K562 (cell line): Measurements from ENCODE around the gene MPIG6B. TPM values are rescaled to one million over a fixed set of nuclear protein-coding genes. Genes with fewer than 3 reads are reported as not detected.

Source experiments
- BCLAF1 ChIP-seq, 2 experiments: fragments of 450-650 bp in 1 of 2; IDR thresholded peaks; 2 replicates each; pipeline ENCODE4 v1.6.1; 2011 to 2017; ENCODE audit warnings: low read depth in 2 of 2, antibody characterized with exemption in 1 of 2, borderline replicate concordance in 1 of 2, low read length in 1 of 2, mild to moderate bottlenecking in 1 of 2, mixed read lengths in 1 of 2; ENCODE audit not compliant: control insufficient read depth in 1 of 2
- CHD7 ChIP-seq: fragments of 200-600 bp; sonication (generic); IDR thresholded peaks from one replicate; pipeline ENCODE4 v1.6.1; 2012; ENCODE audit warnings: mild to moderate bottlenecking, low read depth, low read length, inconsistent platforms
- DDX20 ChIP-seq: fragments of 450-650 bp; IDR thresholded peaks from 2 replicates; pipeline ENCODE4 v1.6.1; 2016; ENCODE audit warnings: missing genetic modification characterization, low read depth, mild to moderate bottlenecking, missing compliant biosample characterization, moderate library complexity
- HDGF ChIP-seq: fragments of 450-650 bp; IDR thresholded peaks from 2 replicates; pipeline ENCODE4 v1.6.1; 2016
- IRF9 ChIP-seq: fragments of 450-650 bp; IDR thresholded peaks from 2 replicates; pipeline ENCODE4 v1.6.1; 2016; ENCODE audit warnings: missing biosample characterization, missing genetic modification characterization
- JUN ChIP-seq, 2 experiments: sonication (generic) in 1 of 2; formaldehyde crosslinking in 1 of 2; IDR thresholded peaks; 2 replicates each; pipeline versions ENCODE4 v1.6.1 to v1.8.0; 2012 to 2022; ENCODE audit warnings: borderline replicate concordance in 2 of 2, mild to moderate bottlenecking in 2 of 2, improper control_type of control experiment in 1 of 2, low read depth in 1 of 2, low read length in 1 of 2, missing genetic modification reagents in 1 of 2
- KLF6 ChIP-seq: fragments of 250-450 bp; sonication (Bioruptor Pico); IDR thresholded peaks from 2 replicates; pipeline ENCODE4 v1.4.0; 2020; ENCODE audit warnings: mild to moderate bottlenecking, moderate library complexity, borderline replicate concordance
- MAX ChIP-seq: sonication (generic); formaldehyde crosslinking; IDR thresholded peaks from 2 replicates; pipeline ENCODE4 v1.9.0; 2022; ENCODE audit warnings: mild to moderate bottlenecking, missing genetic modification reagents
- TRIM24 ChIP-seq, 2 experiments: fragments of 450-650 bp; IDR thresholded peaks; 2 replicates each; pipeline ENCODE4 v1.6.1; 2016
- ZNF561 ChIP-seq: fragments of 450-650 bp; formaldehyde crosslinking; conservative IDR thresholded peaks from 2 replicates; pipeline ENCODE4 v1.4.0; 2020; ENCODE audit warnings: mild to moderate bottlenecking, moderate library complexity
- polyA plus RNA-seq, 8 experiments: library from polyadenylated mRNA; depleted of rRNA in 4 of 8; stranded (reverse) in 5 of 8; unstranded in 3 of 8; fragments of >200 nt; fragmentation: Nextera tagmentation in 2 of 8; fragmentation: Illumina TruSeq in 1 of 8; extraction: Ambion mirVana in 2 of 8; extraction: Trizol in 1 of 8; gene quantifications; 2 replicates each; pipeline versions ENCODE4 v1.2.1 to v1.2.3, GENCODE V29; 2011 to 2014; ENCODE audit warnings: inconsistent platforms in 1 of 8, missing spikeins in 1 of 8
- total RNA-seq, 7 experiments: library from RNA; depleted of rRNA in 6 of 7; stranded (reverse); fragments of >200 nt in 6 of 7; fragmentation: Illumina TruSeq in 2 of 7; extraction: Trizol in 2 of 7; gene quantifications; 2 replicates each; pipeline versions ENCODE4 v1.2.1 to v1.2.3, GENCODE V29; 2011 to 2021; ENCODE audit warnings: low replicate concordance in 1 of 7

MPIG6B gene
- total and polyA plus RNA-seq, 9 of the 15 experiments (the other 6 are each of a cell fraction or from before 2014, with no cell fraction given) = 0.11 to 1.2 (median 0.28) TPM; not detected in 1

DNA sequence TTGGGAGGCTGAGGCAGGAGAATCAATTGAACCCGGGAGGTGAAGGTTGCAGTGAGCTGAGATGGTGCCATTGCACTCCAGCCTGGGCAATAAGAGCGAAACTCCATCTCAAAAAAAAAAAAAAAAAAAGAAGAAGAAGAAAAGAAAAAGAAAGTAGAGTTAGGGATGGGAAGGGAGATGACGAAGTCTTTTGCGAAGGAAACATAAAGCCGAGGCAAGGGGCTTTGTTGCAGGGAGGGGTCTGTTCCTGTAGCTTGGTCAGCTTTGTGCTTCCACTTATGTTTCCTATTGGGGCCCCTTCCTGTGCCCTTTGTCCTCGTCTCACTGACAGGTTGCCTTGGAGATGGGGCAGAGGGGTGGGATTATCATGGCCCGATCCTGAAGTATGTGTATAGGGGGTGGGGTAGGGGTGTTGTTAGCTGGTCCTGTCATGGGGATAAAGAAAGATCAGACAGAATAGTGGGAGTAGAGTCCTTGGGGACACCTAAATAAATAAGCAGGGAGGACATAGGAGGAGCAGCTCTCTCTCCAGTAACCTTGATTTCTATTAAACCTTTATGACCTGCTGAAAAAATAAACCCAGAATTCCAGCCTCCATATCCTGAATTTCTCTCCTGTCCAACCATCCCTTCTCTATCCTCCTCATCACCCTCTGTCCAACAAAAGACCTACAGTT is 14.3 kb downstream of the MPIG6B start (continued):
- TF ChIP-seq BCLAF1 (IDR thresholded peaks at IDR 0.05; ENCODE audit: borderline replicate concordance in 1 of 2, control insufficient read depth in 1 of 2, low read depth in 2 of 2, low read length in 1 of 2) = no peak
- no peak for TF ChIP-seq HDGF
- TF ChIP-seq MAX (CRISPR knock-in tag) = no peak
- TF ChIP-seq TRIM24 (IDR thresholded peaks at IDR 0.05) = peak in 1 of 2 experiments; percentile 47; a peak in 1 of 4 replicates
- no peak for TF ChIP-seq IRF9
- TF ChIP-seq CHD7 = no peak
- TF ChIP-seq ZNF561 = no peak; the same call in 1 of the 2 replicates
- TF ChIP-seq DDX20 (tag) = no peak
- TF ChIP-seq KLF6 = peak; percentile 17; the same call in 1 of the 2 replicates
- no peak for TF ChIP-seq JUN (IDR thresholded peaks at IDR 0.05; ENCODE audit: borderline replicate concordance, low read depth, low read length)
- TF ChIP-seq JUN (CRISPR knock-in tag; IDR thresholded peaks at IDR 0.05; ENCODE audit: borderline replicate concordance) = no peak
